ENCODE results near the gene SKIC2.

DNA sequence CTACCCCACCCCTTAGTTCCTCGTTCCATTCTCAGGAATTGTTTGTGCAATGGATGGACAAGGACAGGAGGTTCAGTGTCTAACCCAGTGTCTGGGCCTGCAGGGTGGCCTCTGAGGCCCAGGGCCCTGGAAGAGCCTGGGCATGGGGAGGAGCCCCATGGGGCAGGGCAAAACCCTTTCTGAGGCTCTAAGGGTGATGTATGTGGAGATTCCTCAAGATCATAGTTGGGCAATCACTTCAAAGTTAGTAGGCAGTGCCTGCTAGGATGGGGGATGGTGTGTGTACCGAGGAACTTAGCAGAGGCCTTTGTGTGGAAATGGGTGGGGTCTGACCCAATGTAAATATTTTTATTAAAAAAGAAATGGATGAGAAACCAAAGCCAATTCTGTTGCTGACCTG is 38.2 kb upstream of the SKIC2 start:
- TF ChIP-seq, protein P1, sequence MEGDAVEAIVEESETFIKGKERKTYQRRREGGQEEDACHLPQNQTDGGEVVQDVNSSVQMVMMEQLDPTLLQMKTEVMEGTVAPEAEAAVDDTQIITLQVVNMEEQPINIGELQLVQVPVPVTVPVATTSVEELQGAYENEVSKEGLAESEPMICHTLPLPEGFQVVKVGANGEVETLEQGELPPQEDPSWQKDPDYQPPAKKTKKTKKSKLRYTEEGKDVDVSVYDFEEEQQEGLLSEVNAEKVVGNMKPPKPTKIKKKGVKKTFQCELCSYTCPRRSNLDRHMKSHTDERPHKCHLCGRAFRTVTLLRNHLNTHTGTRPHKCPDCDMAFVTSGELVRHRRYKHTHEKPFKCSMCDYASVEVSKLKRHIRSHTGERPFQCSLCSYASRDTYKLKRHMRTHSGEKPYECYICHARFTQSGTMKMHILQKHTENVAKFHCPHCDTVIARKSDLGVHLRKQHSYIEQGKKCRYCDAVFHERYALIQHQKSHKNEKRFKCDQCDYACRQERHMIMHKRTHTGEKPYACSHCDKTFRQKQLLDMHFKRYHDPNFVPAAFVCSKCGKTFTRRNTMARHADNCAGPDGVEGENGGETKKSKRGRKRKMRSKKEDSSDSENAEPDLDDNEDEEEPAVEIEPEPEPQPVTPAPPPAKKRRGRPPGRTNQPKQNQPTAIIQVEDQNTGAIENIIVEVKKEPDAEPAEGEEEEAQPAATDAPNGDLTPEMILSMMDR (IDR thresholded peaks at IDR 0.05; ENCODE audit: low read depth, low read length) = no peak
- TF ChIP-seq EZH2phosphoT487 (IDR thresholded peaks at IDR 0.05; ENCODE audit: low read depth) = no peak

All from OCI-LY3 (cell line).